WTC11 (cell line): Measurements from ENCODE around the gene BAK1. TPM values are rescaled to one million over a fixed set of nuclear protein-coding genes. Genes with fewer than 3 reads are reported as not detected.

ENCODE experiments used
- ATAC-seq: fragments of 200-7000 bp; cut with Tn5 transposase; 2 replicates; pipeline ENCODE4 v1.10.0; 2021; ENCODE audit warnings: mild to moderate bottlenecking, moderate library complexity
- CTCF ChIA-PET: fragments of 300-600 bp; sonication (Branson Sonifier 250); formaldehyde crosslinking; loops from one replicate; lab custom pipeline; 2021; ENCODE audit warnings: antibody characterized with exemption; lab: Charles Lee
- POLR2A ChIA-PET: fragments of 350-600 bp; sonication (Branson Sonifier 250); formaldehyde crosslinking; loops from one replicate; lab custom pipeline; 2021; ENCODE audit warnings: antibody characterized with exemption; lab: Charles Lee
- DNase-seq: peaks from one replicate; pipeline ENCODE4 v3.0.0; 2021; ENCODE audit warnings: low spot score
- H3K27ac Mint-ChIP-seq: 2 replicates; pipeline ENCODE4 v1.8.0; 2021; ENCODE audit warnings: mixed read lengths
- H3K27me3 Mint-ChIP-seq: 2 replicates; pipeline ENCODE4 v1.8.0; 2021; ENCODE audit warnings: low read depth, mild to moderate bottlenecking, moderate library complexity, mixed read lengths
- H3K36me3 Mint-ChIP-seq: 2 replicates; pipeline ENCODE4 v1.8.0; 2021; ENCODE audit warnings: mixed read lengths
- H3K4me1 Mint-ChIP-seq: 2 replicates; pipeline ENCODE4 v1.8.0; 2022; ENCODE audit warnings: mixed read lengths
- H3K4me3 Mint-ChIP-seq: 2 replicates; pipeline ENCODE4 v1.8.0; 2021; ENCODE audit warnings: mild to moderate bottlenecking, moderate library complexity, mixed read lengths
- H3K9me3 Mint-ChIP-seq: 2 replicates; pipeline ENCODE4 v1.8.0; 2021; ENCODE audit warnings: mixed read lengths
- AFF4 ChIP-seq: sonication (generic); formaldehyde crosslinking; IDR thresholded peaks from 2 replicates; pipeline ENCODE4 v1.8.1; 2023; ENCODE audit warnings: mild to moderate bottlenecking, missing genetic modification reagents, borderline replicate concordance
- ATF2 ChIP-seq: sonication (generic); formaldehyde crosslinking; IDR thresholded peaks from 2 replicates; pipeline ENCODE4 v1.8.1; 2022; ENCODE audit warnings: low read depth, missing genetic modification reagents, borderline replicate concordance
- GRHL2 ChIP-seq: fragments of 250-450 bp; sonication (Bioruptor Pico); IDR thresholded peaks from 2 replicates; pipeline ENCODE4 v1.8.0; 2022; ENCODE audit warnings: mild to moderate bottlenecking, moderate library complexity; ENCODE audit not compliant: insufficient replicate concordance, severe bottlenecking
- GTF2I ChIP-seq: fragments of 250-450 bp; sonication (Bioruptor Pico); conservative IDR thresholded peaks from 2 replicates; pipeline ENCODE4 v1.4.0; 2021; ENCODE audit warnings: mild to moderate bottlenecking
- SP1 ChIP-seq: sonication (generic); formaldehyde crosslinking; conservative IDR thresholded peaks from 2 replicates; pipeline ENCODE4 v1.8.1; 2022; ENCODE audit warnings: missing genetic modification reagents
- TP53 ChIP-seq: sonication (generic); formaldehyde crosslinking; IDR thresholded peaks from 2 replicates; pipeline ENCODE4 v1.8.1; 2023; ENCODE audit warnings: mild to moderate bottlenecking, missing genetic modification reagents
- USF2 ChIP-seq: sonication (generic); formaldehyde crosslinking; IDR thresholded peaks from 2 replicates; pipeline ENCODE4 v1.8.1; 2023; ENCODE audit warnings: mild to moderate bottlenecking, missing genetic modification reagents, moderate library complexity
- ZNF121 ChIP-seq: sonication (generic); formaldehyde crosslinking; IDR thresholded peaks from 2 replicates; pipeline ENCODE4 v1.8.0; 2023; ENCODE audit warnings: missing genetic modification reagents
- ZNF281 ChIP-seq: sonication (generic); formaldehyde crosslinking; IDR thresholded peaks from 2 replicates; pipeline ENCODE4 v1.8.0; 2023; ENCODE audit warnings: mild to moderate bottlenecking, missing genetic modification reagents
- ZNF396 ChIP-seq: fragments of 250-450 bp; sonication (Bioruptor Pico); IDR thresholded peaks from 2 replicates; pipeline ENCODE4 v1.8.0; 2021; ENCODE audit warnings: mild to moderate bottlenecking, moderate library complexity, borderline replicate concordance
- ZNF416 ChIP-seq: fragments of 250-450 bp; sonication (Bioruptor Pico); IDR thresholded peaks from 2 replicates; pipeline ENCODE4 v1.9.0; 2021; ENCODE audit warnings: mild to moderate bottlenecking, inconsistent platforms
- ZNF423 ChIP-seq: fragments of 250-450 bp; sonication (Bioruptor Pico); IDR thresholded peaks from 2 replicates; pipeline ENCODE4 v2.1.2; 2022; ENCODE audit warnings: mild to moderate bottlenecking, moderate library complexity
- total RNA-seq: library from RNA; stranded (reverse); gene quantifications from 3 replicates; pipeline ENCODE4 v1.2.3, GENCODE V29; 2021

BAK1 gene
- total RNA-seq, 1 experiment from 2014 or later, result 40.5 TPM

GRCh38 chr6:33609019-33609418 lies 28.9 kb upstream of the BAK1 start:
- peaks cover 45% of the 10 kb centered on the region for H3K4me1 Mint-ChIP-seq
- H3K27ac Mint-ChIP-seq, result no peak overlapping the region
- TF ChIP-seq ZNF121 (no peak), AFF4 (CRISPR knock-in tag) (no peak), ZNF416 (CRISPR knock-in tag) (no peak), TP53 (no peak)
- H3K9me3 Mint-ChIP-seq, result peaks cover 8% of the 10 kb centered on the region
- H3K36me3 Mint-ChIP-seq, result peaks cover 4% of the 10 kb centered on the region; the same call in 1 of the 2 replicates
- DNase-seq (no peak), ATAC-seq (no peak)
- H3K27me3 Mint-ChIP-seq, result peaks cover under 1% of the 10 kb centered on the region; the same call in 1 of the 2 replicates
- ChIA-PET POLR2A (no interaction called here), CTCF (interaction anchor here (0.6 to 3.4 kb wide), 4 partner anchors 13 to 393 kb away, joined by 3 to 27 read pairs (median 3); partner anchors contain the start of gene ITPR3)
- H3K4me3 Mint-ChIP-seq, result no peak overlapping the region

- peaks cover 45% of the 10 kb centered on the region for H3K4me1 Mint-ChIP-seq
- ChIA-PET POLR2A (interaction anchor here (0.5 kb wide), 1 partner anchor 10 kb away, joined by 11 read pairs; no protein-coding TSS in a partner anchor), CTCF (interaction anchor here (0.6 to 3.4 kb wide), 16 partner anchors 10 to 189 kb away, joined by 3 to 29 read pairs (median 6); partner anchors contain the start of genes BAK1 and ITPR3)
- H3K36me3 Mint-ChIP-seq, result peaks cover 4% of the 10 kb centered on the region; the same call in 1 of the 2 replicates
- TF ChIP-seq GRHL2 (CRISPR knock-in tag) (no peak), ZNF396 (CRISPR knock-in tag) (no peak), ATF2 (CRISPR knock-in tag) (no peak), GTF2I (peak; percentile 91), ZNF281 (no peak), USF2 (CRISPR knock-in tag) (no peak)
- H3K4me3 Mint-ChIP-seq, result no peak overlapping the region
- peaks cover 8% of the 10 kb centered on the region for H3K9me3 Mint-ChIP-seq
- no peak for ATAC-seq
- no peak for DNase-seq
- H3K27ac Mint-ChIP-seq, result no peak overlapping the region
- H3K27me3 Mint-ChIP-seq, result no peaks in the 10 kb centered on the region; the same call in 1 of the 2 replicates
Observed at GRCh38 chr6:33607784-33608161, 27.7 kb upstream of the BAK1 start.

- peaks cover 4% of the 10 kb centered on the region; the same call in 1 of the 2 replicates for H3K36me3 Mint-ChIP-seq
- H3K4me1 Mint-ChIP-seq, result peaks cover 45% of the 10 kb centered on the region
- DNase-seq (no peak), ATAC-seq (peak; percentile 40)
- no peaks in the 10 kb centered on the region; the same call in 1 of the 2 replicates for H3K27me3 Mint-ChIP-seq
- TF ChIP-seq SP1 (CRISPR knock-in tag), result no peak
- peak; percentile 69; the same call in 1 of the 2 replicates for TF ChIP-seq ZNF423 (CRISPR knock-in tag)
- peaks cover 8% of the 10 kb centered on the region for H3K9me3 Mint-ChIP-seq
- ChIA-PET CTCF (interaction anchor here (1.0 to 3.4 kb wide), 16 partner anchors 9 to 448 kb away, joined by 3 to 29 read pairs (median 6); partner anchors contain the start of genes BAK1 and ITPR3), POLR2A (interaction anchor here (1.5 kb wide), 1 partner anchor 13 kb away, joined by 6 read pairs; the partner anchor contains the start of gene ITPR3)
- no peak overlapping the region for H3K4me3 Mint-ChIP-seq
- H3K27ac Mint-ChIP-seq, result no peak overlapping the region
Observed at GRCh38 chr6:33607126-33607783, 27.2 kb upstream of the BAK1 start.
